NCI-H69 (cell line): ENCODE data around the gene SORCS2.
A peak's percentile ranks its signal among the peaks of the same experiment; 100 is the strongest.

Experiments
- DNase-seq: peaks from one replicate; lab custom pipeline; 2025; lab: John Stamatoyannopoulos, UW

Gene SORCS2

DNA sequence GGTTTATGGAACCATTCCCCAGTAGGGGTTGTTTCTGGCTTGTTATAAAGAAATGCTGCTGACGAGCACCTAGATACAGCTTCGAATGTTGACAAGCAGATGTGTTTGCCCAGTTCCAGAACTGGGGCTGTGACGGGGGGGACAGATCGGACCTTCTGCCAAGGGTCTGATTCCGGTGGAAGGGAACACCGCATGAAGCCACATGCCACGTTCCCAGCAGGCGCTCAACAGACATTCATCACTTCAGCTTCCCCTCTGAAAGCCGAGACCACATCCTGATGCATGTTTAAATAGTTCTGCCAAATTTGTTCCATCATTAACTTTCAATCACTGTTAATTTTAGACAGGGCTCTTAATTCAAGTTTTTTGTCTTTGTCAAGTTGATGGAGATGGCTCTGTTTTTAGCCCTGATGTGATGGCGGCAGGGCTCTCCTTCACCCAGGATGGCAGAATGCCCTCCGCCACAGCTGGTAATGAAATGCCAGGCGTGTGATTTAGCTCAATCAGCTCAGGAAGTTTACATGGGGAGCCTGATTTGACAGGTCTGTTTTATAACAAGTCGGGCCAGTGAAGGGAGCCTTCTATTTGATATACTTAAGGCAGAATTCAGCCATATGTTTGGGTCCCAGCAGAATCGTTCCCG lies 185.0 kb downstream of the SORCS2 start:
- DNase-seq: peak; percentile 81

DNA sequence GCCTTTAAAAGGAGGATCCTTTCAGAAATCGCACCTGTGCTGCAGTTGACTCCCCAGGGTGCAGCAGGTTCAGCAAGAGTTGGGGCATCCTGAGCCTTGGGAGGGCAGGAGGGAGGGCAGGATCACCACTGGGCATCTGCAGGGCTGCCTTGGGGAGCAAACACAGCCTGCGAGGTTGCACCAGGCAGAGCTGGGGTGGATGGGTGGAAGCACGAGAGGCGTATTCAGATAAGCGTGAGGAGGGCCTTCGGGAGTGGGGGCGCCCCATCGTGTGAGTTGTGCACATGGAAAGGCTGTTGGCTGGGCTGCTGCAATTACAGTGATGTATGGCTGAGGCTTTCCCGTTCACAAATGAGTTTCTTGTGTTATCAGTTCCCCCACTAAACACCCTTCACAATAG lies 186.8 kb downstream of the SORCS2 start:
- DNase-seq: no peak

- no peak for DNase-seq
Measured at GRCh38 chr4:7379719-7380118, 187.4 kb downstream of the SORCS2 start.

- DNase-seq: no peak
Measured at GRCh38 chr4:7381221-7381889, 189.0 kb downstream of the SORCS2 start.

DNA sequence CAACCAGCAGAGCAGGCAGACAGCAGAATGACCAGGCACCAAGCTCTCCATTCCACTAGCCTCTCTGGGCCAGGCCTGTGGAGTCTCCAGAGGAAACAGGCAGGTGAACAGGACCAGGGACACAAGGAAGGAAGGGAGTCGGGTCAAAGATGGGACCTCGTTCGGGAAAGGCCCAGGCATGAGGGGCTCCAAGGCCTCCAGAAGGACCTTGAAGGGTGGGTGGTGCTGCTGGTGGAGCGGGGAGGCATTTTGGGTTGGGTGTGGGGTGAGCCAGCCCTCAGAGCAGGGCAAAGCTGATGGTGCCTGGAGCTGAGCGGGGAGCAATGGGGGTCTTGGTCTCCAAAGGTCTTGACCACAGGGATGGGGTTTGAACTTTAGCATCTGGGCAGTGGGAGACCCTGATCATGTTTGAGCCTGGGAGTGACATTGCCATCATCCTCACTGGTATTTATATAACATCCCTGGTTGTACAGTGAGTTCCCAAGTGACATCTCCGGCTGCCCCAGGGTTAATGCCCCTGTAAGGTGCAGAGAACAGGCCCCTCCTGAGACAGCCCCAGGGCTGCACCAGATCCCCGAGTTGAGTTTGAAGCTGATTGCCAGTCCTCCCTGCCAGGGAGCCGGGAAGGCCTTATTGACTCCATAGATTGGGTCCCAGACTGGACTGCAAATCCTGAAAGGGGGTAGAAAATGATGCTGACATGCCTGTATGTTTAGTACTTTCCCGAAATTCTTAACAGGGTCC lies 189.7 kb downstream of the SORCS2 start:
- no peak for DNase-seq

DNA sequence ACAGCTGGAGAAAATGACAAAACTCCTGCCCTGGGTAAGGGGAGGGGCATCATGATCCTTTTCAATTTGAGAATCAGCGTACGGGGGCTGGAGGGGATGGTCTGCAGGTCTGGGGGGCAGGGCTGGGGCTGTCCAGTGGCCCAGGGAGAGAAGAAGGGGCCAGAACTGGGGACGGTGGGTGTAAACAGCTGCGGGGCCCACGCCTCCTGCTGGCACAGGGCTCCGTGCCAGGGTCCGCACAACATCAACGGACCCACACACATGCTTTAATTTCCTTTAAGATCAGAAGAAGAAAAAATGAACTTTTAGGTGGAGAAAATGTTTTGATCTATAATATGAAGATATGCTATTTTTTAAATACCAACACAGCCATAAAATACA lies 190.3 kb downstream of the SORCS2 start:
- no peak for DNase-seq

DNA sequence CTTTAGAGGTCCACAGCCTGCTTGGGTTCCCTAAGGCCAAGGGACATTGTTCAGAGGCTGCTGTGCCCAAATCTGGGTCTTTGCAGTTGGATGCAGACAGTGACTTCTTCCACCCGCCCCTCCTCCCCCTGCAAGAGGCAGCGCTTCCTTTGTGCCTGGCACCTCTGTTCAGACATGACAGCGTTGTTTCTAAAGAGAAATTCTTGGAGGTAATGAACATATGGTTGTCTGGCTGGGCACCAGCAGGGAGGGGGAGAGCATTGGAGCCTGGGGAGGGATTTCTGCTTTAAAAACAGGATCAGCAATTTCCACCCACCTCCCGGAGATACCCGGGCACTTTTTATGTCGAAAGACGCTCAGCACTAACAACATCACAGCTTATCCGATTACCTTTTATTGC lies 190.9 kb downstream of the SORCS2 start:
- peak; percentile 45 for DNase-seq

GRCh38 chr4:7384003-7384928 lies 191.9 kb downstream of the SORCS2 start:
- DNase-seq: no peak

GRCh38 chr4:7384929-7385890 lies 192.9 kb downstream of the SORCS2 start:
- peak; percentile 9 for DNase-seq

GRCh38 chr4:7387925-7388324 lies 195.6 kb downstream of the SORCS2 start:
- no peak for DNase-seq

- DNase-seq: no peak
Measured at GRCh38 chr4:7388627-7389026, 196.3 kb downstream of the SORCS2 start.

DNA sequence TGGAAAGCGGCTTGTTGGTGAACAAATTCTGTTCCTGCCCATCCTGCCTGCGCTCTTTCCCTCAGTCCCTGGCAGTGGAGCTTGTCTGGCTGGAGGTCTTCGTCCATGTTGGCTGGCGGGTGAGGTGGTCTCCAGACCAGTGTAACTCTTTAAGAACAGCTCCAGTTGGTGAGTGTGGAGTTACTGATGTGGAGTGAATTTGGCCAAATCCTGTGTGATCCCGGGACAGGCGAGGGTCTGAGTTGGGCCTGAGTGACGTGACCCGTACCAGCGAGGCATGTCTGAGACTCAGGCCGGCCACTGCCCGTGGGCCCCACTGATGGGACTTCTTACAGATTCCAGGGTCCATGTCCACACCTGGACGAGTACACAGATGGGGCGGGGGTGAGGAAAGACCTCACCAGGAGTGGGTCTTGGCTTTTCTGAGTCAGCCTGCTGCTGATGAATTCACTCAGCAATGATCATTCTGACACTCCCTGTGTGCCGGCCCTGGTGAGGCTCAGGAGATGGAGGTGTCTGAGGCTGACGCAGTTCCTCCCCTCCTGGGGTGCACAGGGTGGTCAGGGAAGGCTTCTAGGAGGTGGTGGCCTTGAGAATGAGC lies 196.9 kb downstream of the SORCS2 start:
- DNase-seq: no peak

- DNase-seq: no peak
Measured at GRCh38 chr4:7389719-7390118, 197.4 kb downstream of the SORCS2 start.

- DNase-seq: no peak
Measured at GRCh38 chr4:7390336-7390735, 198.0 kb downstream of the SORCS2 start.

DNA sequence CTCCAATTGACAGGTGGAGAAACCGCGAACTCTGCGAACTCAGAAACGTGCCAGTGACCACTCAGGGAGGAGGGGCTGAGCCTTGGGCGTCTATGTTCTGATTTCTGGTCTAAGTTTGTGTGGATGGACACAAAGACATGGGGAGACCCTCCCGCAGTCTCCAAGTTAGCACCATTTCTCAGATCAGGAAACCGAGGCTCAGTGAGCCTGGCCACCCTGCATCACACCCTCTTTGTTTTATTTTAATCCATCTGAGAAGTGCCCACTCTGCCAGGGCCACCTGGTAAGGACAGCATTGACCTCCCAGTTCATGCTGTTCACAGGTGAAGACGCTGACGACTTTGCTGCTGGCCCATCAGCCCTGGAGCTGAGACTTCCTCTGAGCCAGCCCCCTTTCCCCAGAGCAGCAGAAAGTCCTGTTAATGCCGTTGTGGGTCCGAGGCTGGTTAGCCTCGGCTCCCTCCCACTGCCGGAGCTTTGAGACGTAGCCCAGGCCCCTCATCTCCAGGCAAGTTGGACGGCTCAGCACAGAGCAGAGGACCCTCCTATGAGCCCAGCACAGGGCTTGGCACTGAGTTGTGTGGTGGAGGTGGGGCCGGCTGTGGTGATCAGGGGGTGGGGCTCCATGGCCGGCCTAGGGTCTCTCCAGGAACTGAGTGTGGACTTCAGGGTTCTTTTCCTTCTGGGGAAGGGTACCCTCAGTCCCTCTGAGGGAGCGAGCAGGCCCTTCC lies 198.7 kb downstream of the SORCS2 start:
- DNase-seq: no peak

DNA sequence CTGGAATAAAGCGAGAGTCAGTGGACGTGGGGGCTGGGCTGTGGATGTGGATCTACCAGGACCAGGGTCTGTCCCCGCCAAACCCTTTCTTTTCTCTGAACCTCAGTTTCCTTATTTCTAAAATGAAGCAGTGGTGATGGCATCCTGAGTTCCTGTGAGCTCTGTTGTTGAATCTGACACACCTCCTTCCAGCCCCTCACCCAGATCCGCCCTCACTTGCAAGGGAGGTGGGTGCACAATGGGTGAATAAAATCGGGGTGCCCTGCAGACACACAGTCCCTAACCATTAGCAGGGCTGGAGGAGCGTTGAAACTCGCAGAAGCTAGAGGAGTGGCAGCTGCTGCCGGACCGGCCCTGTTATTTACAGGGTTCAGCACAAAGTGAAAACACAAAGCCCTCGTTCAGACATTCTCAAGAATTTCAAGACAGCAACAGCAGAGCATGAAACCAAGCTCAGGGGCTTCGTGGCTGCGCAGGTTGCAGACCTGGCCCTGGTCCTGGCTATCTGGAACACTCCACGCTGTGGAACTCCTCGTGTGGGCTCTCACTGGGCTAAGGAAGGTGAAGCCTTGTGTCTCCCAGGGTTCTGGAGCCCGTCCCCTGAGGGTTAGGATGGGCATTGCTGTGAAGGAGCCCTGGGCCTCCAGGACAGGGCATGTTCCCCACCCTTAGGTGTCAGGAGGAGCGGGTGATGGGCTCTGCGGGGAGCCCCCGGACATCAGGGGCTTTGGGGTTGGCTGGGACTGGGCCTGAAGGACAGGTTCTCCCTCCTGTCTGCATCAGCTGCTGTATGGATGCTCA lies 199.5 kb downstream of the SORCS2 start:
- DNase-seq: no peak

GRCh38 chr4:7392438-7393421 lies 200.4 kb downstream of the SORCS2 start:
- DNase-seq: no peak
